Loucy (cell line): ENCODE data around the gene NIPBL.

Source experiments
- H2AFZ ChIP-seq: fragments of 200-600 bp; sonication (generic); 2 replicates; pipeline ENCODE4 v1.6.0; 2016; ENCODE audit warnings: antibody characterized with exemption, mild to moderate bottlenecking, low read length, moderate library complexity
- H3F3A ChIP-seq: fragments of 200-600 bp; 2 replicates; pipeline ENCODE4 v1.6.0; 2016; ENCODE audit warnings: antibody characterized with exemption, low read depth, mild to moderate bottlenecking
- H3K27me3 ChIP-seq: fragments of 200-600 bp; sonication (generic); 2 replicates; pipeline ENCODE4 v1.6.1; 2014; ENCODE audit warnings: low read length, mild to moderate bottlenecking; ENCODE audit not compliant: insufficient read depth, poor library complexity, severe bottlenecking
- H3K36me3 ChIP-seq: fragments of 200-600 bp; sonication (generic); 2 replicates; pipeline ENCODE4 v1.6.1; 2016; ENCODE audit warnings: low read length; ENCODE audit not compliant: insufficient read depth
- H3K4me1 ChIP-seq: fragments of 200-600 bp; sonication (generic); 2 replicates; pipeline ENCODE4 v1.5.1; 2014; ENCODE audit warnings: low read length, mild to moderate bottlenecking; ENCODE audit not compliant: insufficient read depth, poor library complexity, severe bottlenecking
- H3K4me2 ChIP-seq: fragments of 200-600 bp; sonication (generic); 2 replicates; pipeline ENCODE4 v1.6.0; 2014; ENCODE audit warnings: antibody characterized with exemption, low read length, low read depth, mild to moderate bottlenecking; ENCODE audit not compliant: poor library complexity, severe bottlenecking
- H3K4me3 ChIP-seq: fragments of 200-600 bp; sonication (generic); 2 replicates; pipeline ENCODE4 v1.5.1; 2014; ENCODE audit warnings: low read length, mild to moderate bottlenecking, mixed read lengths; ENCODE audit not compliant: poor library complexity, severe bottlenecking
- H3K79me2 ChIP-seq: fragments of 200-600 bp; sonication (generic); 2 replicates; pipeline ENCODE4 v1.6.1; 2014; ENCODE audit warnings: low read length; ENCODE audit not compliant: insufficient read depth
- H3K9ac ChIP-seq: fragments of 200-600 bp; sonication (generic); 2 replicates; pipeline ENCODE4 v1.6.0; 2014; ENCODE audit warnings: mild to moderate bottlenecking, low read depth, low read length, moderate library complexity; ENCODE audit not compliant: poor library complexity, severe bottlenecking
- H3K9me2 ChIP-seq: fragments of 200-600 bp; sonication (generic); replicated peaks from 2 replicates; pipeline ENCODE4 v1.6.1; 2016; ENCODE audit warnings: low read depth, low read length, mixed read lengths
- H3K9me3 ChIP-seq: fragments of 200-600 bp; sonication (generic); 2 replicates; pipeline ENCODE4 v1.6.1; 2014; ENCODE audit warnings: mild to moderate bottlenecking, antibody characterized with exemption, low read length, low read depth; ENCODE audit not compliant: insufficient read depth
- H4K20me1 ChIP-seq: fragments of 200-600 bp; sonication (generic); 2 replicates; pipeline ENCODE4 v1.6.0; 2014; ENCODE audit warnings: antibody characterized with exemption, low read length, mild to moderate bottlenecking; ENCODE audit not compliant: insufficient read depth, poor library complexity, severe bottlenecking
- CTCF ChIP-seq: fragments of 200-600 bp; sonication (generic); conservative IDR thresholded peaks from 2 replicates; pipeline ENCODE4 v1.5.1; 2014; ENCODE audit warnings: mild to moderate bottlenecking, antibody characterized with exemption, low read length
- EZH2phosphoT487 ChIP-seq: fragments of 200-600 bp; IDR thresholded peaks from 2 replicates; pipeline ENCODE4 v1.6.1; 2018; ENCODE audit warnings: antibody characterized with exemption, mild to moderate bottlenecking, moderate library complexity, borderline replicate concordance

NIPBL gene

GRCh38 chr5:36988396-36988795 is 111.8 kb downstream of the NIPBL start:
- no peak overlapping the region for H3K4me3 ChIP-seq
- H2AFZ ChIP-seq = no peak overlapping the region
- H3K9me2 ChIP-seq = no peaks in the 10 kb centered on the region
- H3F3A ChIP-seq = no peaks in the 10 kb centered on the region
- no peak overlapping the region for H3K9ac ChIP-seq
- peaks cover 20% of the 10 kb centered on the region; the same call in 1 of the 2 replicates for H3K36me3 ChIP-seq
- H3K9me3 ChIP-seq = no peaks in the 10 kb centered on the region
- H3K4me2 ChIP-seq = no peak overlapping the region
- no peak for TF ChIP-seq EZH2phosphoT487
- no peak for TF ChIP-seq CTCF
- no peaks in the 10 kb centered on the region for H3K27me3 ChIP-seq
- peaks cover 15% of the 10 kb centered on the region for H4K20me1 ChIP-seq
- peaks cover 44% of the 10 kb centered on the region for H3K79me2 ChIP-seq
- no peaks in the 10 kb centered on the region for H3K4me1 ChIP-seq

GRCh38 chr5:36998578-36998977 is 122.0 kb downstream of the NIPBL start:
- Histone ChIP-seq H4K20me1 (no peaks in the 10 kb centered on the region), H3K9ac (no peak overlapping the region), H3K79me2 (peaks cover 4% of the 10 kb centered on the region; the same call in 1 of the 2 replicates), H3K36me3 (peaks cover 71% of the 10 kb centered on the region; the same call in 1 of the 2 replicates), H3K9me3 (no peaks in the 10 kb centered on the region), H3K4me1 (no peaks in the 10 kb centered on the region), H3F3A (no peaks in the 10 kb centered on the region), H3K4me3 (no peak overlapping the region), H3K4me2 (no peak overlapping the region), H3K27me3 (no peaks in the 10 kb centered on the region), H3K9me2 (no peaks in the 10 kb centered on the region), H2AFZ (no peak overlapping the region)
- TF ChIP-seq EZH2phosphoT487 = no peak
- no peak for TF ChIP-seq CTCF

GRCh38 chr5:37002176-37002751 is 125.7 kb downstream of the NIPBL start:
- TF ChIP-seq CTCF = no peak
- TF ChIP-seq EZH2phosphoT487 = no peak
- H2AFZ ChIP-seq = no peak overlapping the region
- peaks cover 76% of the 10 kb centered on the region for H3K36me3 ChIP-seq
- H4K20me1 ChIP-seq = no peaks in the 10 kb centered on the region
- no peak overlapping the region for H3K4me2 ChIP-seq
- H3K9ac ChIP-seq = no peak overlapping the region
- no peaks in the 10 kb centered on the region for H3K79me2 ChIP-seq
- no peaks in the 10 kb centered on the region for H3K9me2 ChIP-seq
- no peaks in the 10 kb centered on the region for H3F3A ChIP-seq
- no peaks in the 10 kb centered on the region for H3K9me3 ChIP-seq
- no peaks in the 10 kb centered on the region for H3K27me3 ChIP-seq
- H3K4me3 ChIP-seq = no peak overlapping the region
- H3K4me1 ChIP-seq = no peaks in the 10 kb centered on the region
